Pons (tissue), 1 donor: ENCODE measurements around the gene SMARCA5.
A peak's percentile ranks its signal among the peaks of the same experiment; 100 is the strongest.

Experiments used
- DNase-seq: peaks from one replicate; pipeline ENCODE4 v3.0.0-alpha.2; 2016; ENCODE audit warnings: low spot score

The SMARCA5 gene

GRCh38 chr4:143531788-143532491, 18.4 kb downstream of the SMARCA5 start:
- no peak for DNase-seq

GRCh38 chr4:143538979-143539669, 25.6 kb downstream of the SMARCA5 start:
- no peak for DNase-seq

GRCh38 chr4:143539670-143540023, 26.1 kb downstream of the SMARCA5 start:
- no peak for DNase-seq

- no peak for DNase-seq
Observed at GRCh38 chr4:143549928-143550327, 36.4 kb downstream of the SMARCA5 start.

GRCh38 chr4:143554728-143555597, 41.5 kb downstream of the SMARCA5 start:
- peak; percentile 42 for DNase-seq

- DNase-seq: no peak
Observed at GRCh38 chr4:143555676-143556075, 42.2 kb downstream of the SMARCA5 start.

GRCh38 chr4:143558286-143558685, 44.8 kb downstream of the SMARCA5 start:
- DNase-seq: no peak

- peak; percentile 60 for DNase-seq
Observed at GRCh38 chr4:143558823-143559756, 45.6 kb downstream of the SMARCA5 start.

- no peak for DNase-seq
Observed at GRCh38 chr4:143559757-143560147, 46.2 kb downstream of the SMARCA5 start.

GRCh38 chr4:143564472-143564871, 51.0 kb downstream of the SMARCA5 start:
- no peak for DNase-seq

GRCh38 chr4:143575331-143575730, 61.8 kb downstream of the SMARCA5 start:
- no peak for DNase-seq

- peak; percentile 13 for DNase-seq
Observed at GRCh38 chr4:143581331-143581946, 67.9 kb downstream of the SMARCA5 start.

GRCh38 chr4:143585548-143585947, 72.0 kb downstream of the SMARCA5 start:
- no peak for DNase-seq

GRCh38 chr4:143586080-143586479, 72.6 kb downstream of the SMARCA5 start:
- DNase-seq: no peak

GRCh38 chr4:143587703-143588102, 74.2 kb downstream of the SMARCA5 start:
- DNase-seq: no peak

- no peak for DNase-seq
Observed at GRCh38 chr4:143597276-143597675, 83.8 kb downstream of the SMARCA5 start.

- no peak for DNase-seq
Observed at GRCh38 chr4:143598816-143599215, 85.3 kb downstream of the SMARCA5 start.

- no peak for DNase-seq
Observed at GRCh38 chr4:143599827-143600226, 86.3 kb downstream of the SMARCA5 start.

GRCh38 chr4:143606480-143606879, 93.0 kb downstream of the SMARCA5 start:
- DNase-seq: no peak
